Measurements from ENCODE around the gene PGA3.
"Not testable (repeated sequence)": the region's sequence is repeated elsewhere in the genome, so short reads cannot be mapped to it uniquely, and the experiment has no call there.

Gene PGA3

GRCh38 chr11:61211327-61211952, 8.1 kb downstream of the PGA3 start:
- DNase-seq, result not testable (repeated sequence)

- DNase-seq, result not testable (repeated sequence)
Measured at GRCh38 chr11:61212202-61212601, 8.9 kb downstream of the PGA3 start.

GRCh38 chr11:61213711-61214324, 10.5 kb downstream of the PGA3 start:
- not testable (repeated sequence) for DNase-seq

- not testable (repeated sequence) for DNase-seq
Measured at GRCh38 chr11:61218306-61218705, 15.0 kb downstream of the PGA3 start.

GRCh38 chr11:61219016-61219415, 15.7 kb downstream of the PGA3 start:
- DNase-seq, result not testable (repeated sequence)

- DNase-seq, result not testable (repeated sequence)
Measured at GRCh38 chr11:61222047-61222446, 18.7 kb downstream of the PGA3 start, which contains the start of gene PGA4. TSS of gene PGA4 (plus strand) at chr11:61222347. CDS start at chr11:61222401, 54 bp downstream.

- DNase-seq, result not testable (repeated sequence)
Measured at GRCh38 chr11:61222692-61223091, 19.4 kb downstream of the PGA3 start.

GRCh38 chr11:61226457-61227137, 23.3 kb downstream of the PGA3 start:
- not testable (repeated sequence) for DNase-seq

GRCh38 chr11:61229458-61229857, 26.1 kb downstream of the PGA3 start:
- not testable (repeated sequence) for DNase-seq

GRCh38 chr11:61231033-61231432, 27.7 kb downstream of the PGA3 start:
- DNase-seq, result not testable (repeated sequence)

- DNase-seq, result not testable (repeated sequence)
Measured at GRCh38 chr11:61231585-61231984, 28.3 kb downstream of the PGA3 start.

GRCh38 chr11:61232548-61233145, 29.3 kb downstream of the PGA3 start:
- not testable (repeated sequence) for DNase-seq

GRCh38 chr11:61237130-61237529, 33.8 kb downstream of the PGA3 start:
- DNase-seq, result not testable (repeated sequence)

- DNase-seq, result not testable (repeated sequence)
Measured at GRCh38 chr11:61240288-61240687, 37.0 kb downstream of the PGA3 start.

GRCh38 chr11:61240875-61241274, 37.6 kb downstream of the PGA3 start, which contains the start of gene PGA5:
TSS of gene PGA5 (plus strand) at chr11:61241175. CDS start at chr11:61241227, 52 bp downstream.
- not testable (repeated sequence) for DNase-seq

GRCh38 chr11:61241526-61241925, 38.2 kb downstream of the PGA3 start:
- DNase-seq, result not testable (repeated sequence)

GRCh38 chr11:61245284-61245964, 42.1 kb downstream of the PGA3 start:
- not testable (repeated sequence) for DNase-seq

GRCh38 chr11:61248071-61248470, 44.8 kb downstream of the PGA3 start:
- DNase-seq, result not testable (repeated sequence)

- DNase-seq, result not testable (repeated sequence)
Measured at GRCh38 chr11:61249201-61249600, 45.9 kb downstream of the PGA3 start.

- not testable (repeated sequence) for DNase-seq
Measured at GRCh38 chr11:61250796-61251765, 47.8 kb downstream of the PGA3 start.

- DNase-seq, result not testable (repeated sequence)
Measured at GRCh38 chr11:61252332-61252731, 49.0 kb downstream of the PGA3 start.
